ENCODE results near the gene MRPL10. TPM values are rescaled to one million over a fixed set of nuclear protein-coding genes. Genes with fewer than 3 reads are reported as not detected.

Gene MRPL10
- total and polyA plus RNA-seq, 8 donors: 7.8 to 85.2 (median 31.4) TPM

DNA sequence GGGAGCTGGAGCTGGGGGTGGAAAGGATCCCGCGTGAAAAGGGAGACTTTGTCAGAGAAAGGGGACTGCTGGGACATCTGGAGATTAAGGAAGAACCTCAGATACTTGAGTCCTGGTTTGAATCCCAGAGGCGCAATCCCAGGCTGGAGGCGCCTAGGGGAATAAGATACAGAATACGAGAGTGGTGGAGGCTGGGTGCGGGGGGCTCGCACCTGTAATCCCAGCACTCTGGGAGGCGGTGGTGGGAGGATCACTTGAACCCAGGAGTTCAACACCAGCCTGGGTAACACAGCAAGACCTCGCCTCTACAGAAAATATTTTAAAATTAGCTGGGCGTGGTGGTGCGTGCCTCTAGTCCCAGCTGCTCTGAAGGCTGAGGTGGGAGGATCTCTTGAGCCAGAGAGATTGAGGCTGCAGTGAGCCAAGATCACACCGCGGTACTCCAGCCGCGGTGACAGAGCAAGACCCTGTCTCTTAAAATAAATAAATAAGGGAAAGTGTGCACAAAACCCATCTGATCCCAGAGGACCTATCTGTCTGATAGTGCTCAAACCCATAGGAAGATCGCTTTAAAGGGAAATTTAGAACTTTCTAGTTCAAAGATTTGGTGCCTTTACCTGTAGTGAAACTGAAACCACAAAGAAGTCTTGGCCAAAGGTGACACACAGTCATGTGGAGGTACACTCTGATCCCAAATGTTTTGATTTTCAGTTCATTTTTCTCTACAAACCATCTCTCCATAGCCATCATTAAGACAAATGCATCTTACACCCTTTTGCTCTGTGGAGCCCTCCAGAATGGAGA lies 10.3 kb upstream of the MRPL10 start:
- H3K36me3 ChIP-seq: peaks cover 0 to 26% (median 23%) of the 10 kb centered on the region in 4 donors
- intact Hi-C loops (cut with DNase I; ENCODE audit: low total_unique reads): loop anchor here (2.0 kb wide), 1 partner anchor 49 kb away; no protein-coding TSS in a partner anchor
- DNase-seq: no peak
- TF ChIP-seq, protein P1, sequence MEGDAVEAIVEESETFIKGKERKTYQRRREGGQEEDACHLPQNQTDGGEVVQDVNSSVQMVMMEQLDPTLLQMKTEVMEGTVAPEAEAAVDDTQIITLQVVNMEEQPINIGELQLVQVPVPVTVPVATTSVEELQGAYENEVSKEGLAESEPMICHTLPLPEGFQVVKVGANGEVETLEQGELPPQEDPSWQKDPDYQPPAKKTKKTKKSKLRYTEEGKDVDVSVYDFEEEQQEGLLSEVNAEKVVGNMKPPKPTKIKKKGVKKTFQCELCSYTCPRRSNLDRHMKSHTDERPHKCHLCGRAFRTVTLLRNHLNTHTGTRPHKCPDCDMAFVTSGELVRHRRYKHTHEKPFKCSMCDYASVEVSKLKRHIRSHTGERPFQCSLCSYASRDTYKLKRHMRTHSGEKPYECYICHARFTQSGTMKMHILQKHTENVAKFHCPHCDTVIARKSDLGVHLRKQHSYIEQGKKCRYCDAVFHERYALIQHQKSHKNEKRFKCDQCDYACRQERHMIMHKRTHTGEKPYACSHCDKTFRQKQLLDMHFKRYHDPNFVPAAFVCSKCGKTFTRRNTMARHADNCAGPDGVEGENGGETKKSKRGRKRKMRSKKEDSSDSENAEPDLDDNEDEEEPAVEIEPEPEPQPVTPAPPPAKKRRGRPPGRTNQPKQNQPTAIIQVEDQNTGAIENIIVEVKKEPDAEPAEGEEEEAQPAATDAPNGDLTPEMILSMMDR (IDR thresholded peaks at IDR 0.05): peak in 2 of 7 experiments; percentile 4 to 21
- TF ChIP-seq POLR2A (IDR thresholded peaks at IDR 0.05): no peak
- peaks cover 0 to 25% (median 19%) of the 10 kb centered on the region in 3 donors for H3K27me3 ChIP-seq
- no peaks in the 10 kb centered on the region for H3K9me3 ChIP-seq
- WGBS, 5 donors: 59 to 68% (median 66%) methylated on average over 16 of the region's 16 CpGs
- H3K4me3 ChIP-seq: peak overlapping the region; percentile 62 to 86 (median 84)
- peaks cover 22 to 44% (median 39%) of the 10 kb centered on the region in 4 donors for H3K4me1 ChIP-seq
- peak overlapping the region; percentile 65 to 85 (median 74) for H3K27ac ChIP-seq

GRCh38 chr17:47840742-47841487 lies 9.6 kb upstream of the MRPL10 start, which contains the start of gene SCRN2:
Gene SCRN2, minus strand, starts transcription at chr17:47841273. Its CDS starts 430 bp downstream, at chr17:47840843.
- H3K27me3 ChIP-seq: peaks cover 0 to 17% (median 11%) of the 10 kb centered on the region in 3 donors
- TF ChIP-seq POLR2AphosphoS5 (IDR thresholded peaks at IDR 0.05): peak; percentile 22 to 70 (median 28)
- no peak for TF ChIP-seq EP300 (IDR thresholded peaks at IDR 0.05)
- TF ChIP-seq, protein P1 (IDR thresholded peaks at IDR 0.05): peak in 6 of 7 experiments; percentile 95 to 99 (median 98)
- TF ChIP-seq POLR2A (IDR thresholded peaks at IDR 0.05): no peak
- intact Hi-C loops (cut with DNase I; ENCODE audit: low total_unique reads): loop anchor here (2.0 kb wide), 1 partner anchor 50 kb away; no protein-coding TSS in a partner anchor
- H3K36me3 ChIP-seq: peaks cover 0 to 34% (median 31%) of the 10 kb centered on the region in 4 donors
- peaks cover 22 to 43% (median 38%) of the 10 kb centered on the region in 4 donors for H3K4me1 ChIP-seq
- no peaks in the 10 kb centered on the region for H3K9me3 ChIP-seq
- DNase-seq: peak; percentile 93 to 96
- H3K27ac ChIP-seq: peak within 1 kb of the TSS; percentile 68 to 85 (median 74)
- H3K4me3 ChIP-seq: peak within 1 kb of the TSS; percentile 62 to 86 (median 84)
- 0 to 1% (median 1%) methylated on average over 31 to 55 of the region's 55 CpGs for WGBS, 5 donors

DNA sequence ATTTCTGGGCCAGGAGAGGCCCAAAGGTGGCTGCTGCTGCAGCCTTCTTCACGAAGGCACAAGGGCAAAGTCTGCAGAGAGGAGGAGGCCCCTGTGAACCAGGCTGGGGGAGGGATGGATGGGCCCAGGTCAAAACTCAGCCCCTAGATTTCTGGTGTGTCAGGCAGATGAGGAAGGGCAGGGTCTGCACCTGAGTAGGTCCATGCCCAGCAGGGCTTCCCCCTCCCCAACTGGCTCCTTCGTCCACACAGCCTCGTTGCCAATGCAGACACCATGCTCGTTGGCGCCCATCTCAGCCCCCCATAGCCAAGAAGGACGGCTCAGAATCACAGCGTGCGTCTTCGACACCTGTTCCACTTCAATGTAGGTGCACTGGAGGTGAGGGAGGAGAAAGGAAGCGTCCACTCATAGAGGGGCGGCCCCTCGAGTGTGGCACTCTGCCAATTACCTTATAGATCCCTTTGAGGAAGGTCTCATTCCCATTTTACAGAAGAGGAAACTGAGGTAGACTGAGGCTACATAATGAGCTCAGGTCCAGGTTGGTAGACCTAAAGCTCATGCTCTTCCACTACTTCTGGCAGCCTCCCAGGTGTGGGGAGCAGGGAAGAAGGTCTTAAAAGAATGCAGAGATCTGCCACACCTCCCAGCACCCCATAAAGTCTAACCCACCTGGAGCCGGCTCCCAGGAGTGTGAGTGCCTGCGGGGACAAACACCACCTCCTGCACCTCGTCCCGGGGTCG lies 8.8 kb upstream of the MRPL10 start:
- H3K27me3 ChIP-seq: peaks cover 0 to 9% (median 4%) of the 10 kb centered on the region in 3 donors
- TF ChIP-seq, protein P1 (IDR thresholded peaks at IDR 0.05): no peak
- TF ChIP-seq POLR2A (IDR thresholded peaks at IDR 0.05): no peak
- no peak for TF ChIP-seq POLR2AphosphoS5 (IDR thresholded peaks at IDR 0.05)
- TF ChIP-seq EP300 (IDR thresholded peaks at IDR 0.05): no peak
- DNase-seq: no peak
- H3K4me3 ChIP-seq: peak overlapping the region; percentile 62 to 86 (median 84)
- H3K9me3 ChIP-seq: no peaks in the 10 kb centered on the region
- 45 to 57% (median 49%) methylated on average over 15 to 17 of the region's 17 CpGs for WGBS, 5 donors
- peaks cover 0 to 42% (median 35%) of the 10 kb centered on the region in 4 donors for H3K36me3 ChIP-seq
- peak overlapping the region in 3 of 5 donors; percentile 74 to 85 (median 80) for H3K27ac ChIP-seq
- H3K4me1 ChIP-seq: peaks cover 22 to 43% (median 38%) of the 10 kb centered on the region in 4 donors
- intact Hi-C loops (cut with DNase I; ENCODE audit: low total_unique reads): loop anchor here (2.0 kb wide), 1 partner anchor 51 kb away; no protein-coding TSS in a partner anchor
